Liver (tissue), 9 donors: ENCODE results near the gene NAGLU. TPM values are rescaled to one million over a fixed set of nuclear protein-coding genes. Genes with fewer than 3 reads are reported as not detected.

Source experiments
- DNase-seq: peaks from one replicate; pipeline ENCODE4 v3.0.0-alpha.2; 2017; ENCODE audit warnings: low spot score
- H3K27ac ChIP-seq, 2 donors: one replicate each; pipeline ENCODE4 v1.7.0; 2013; ENCODE audit warnings: inconsistent platforms in 2 of 2, low read length in 2 of 2, control low read depth in 1 of 2, low read depth in 1 of 2, mild to moderate bottlenecking in 1 of 2
- H3K27me3 ChIP-seq, 4 donors: one replicate each; pipeline versions ENCODE4 v1.6.1 to v1.7.0; 2013; ENCODE audit warnings: low read length in 3 of 4, inconsistent platforms in 1 of 4, mild to moderate bottlenecking in 1 of 4, moderate library complexity in 1 of 4; ENCODE audit not compliant: control insufficient read depth in 4 of 4, insufficient read depth in 4 of 4
- H3K36me3 ChIP-seq, 4 donors: one replicate each; pipeline versions ENCODE4 v1.6.1 to v1.7.0; 2013; ENCODE audit warnings: low read length in 3 of 4, mild to moderate bottlenecking in 3 of 4, low read depth in 1 of 4, moderate library complexity in 1 of 4; ENCODE audit not compliant: control insufficient read depth in 4 of 4, insufficient read depth in 3 of 4
- H3K4me1 ChIP-seq, 4 donors: one replicate each; pipeline versions ENCODE4 v1.6.1 to v1.7.0; 2013; ENCODE audit warnings: low read length in 3 of 4, mild to moderate bottlenecking in 3 of 4, moderate library complexity in 1 of 4; ENCODE audit not compliant: control insufficient read depth in 4 of 4, insufficient read depth in 4 of 4
- H3K4me3 ChIP-seq, 3 donors: one replicate each; pipeline versions ENCODE4 v1.6.1 to v1.7.0; 2013; ENCODE audit warnings: low read length in 3 of 3, control low read depth in 1 of 3, low read depth in 1 of 3, mild to moderate bottlenecking in 1 of 3
- H3K9ac ChIP-seq, 2 donors: one replicate each; pipeline ENCODE4 v1.7.0; 2013; ENCODE audit warnings: low read length in 2 of 2, mild to moderate bottlenecking in 2 of 2, moderate library complexity in 2 of 2, control low read depth in 1 of 2, low read depth in 1 of 2
- H3K9me3 ChIP-seq, 4 donors: one replicate each; pipeline versions ENCODE4 v1.6.1 to v1.7.0; 2013; ENCODE audit warnings: low read length in 3 of 4; ENCODE audit not compliant: control insufficient read depth in 4 of 4
- CTCF ChIP-seq: fragments of 150-350 bp; IDR thresholded peaks from 2 replicates; pipeline ENCODE4 v1.5.1; 2017; ENCODE audit warnings: improper control_type of control experiment, low read depth, low read length; ENCODE audit not compliant: missing input control
- EGR1 ChIP-seq, 2 donors: IDR thresholded peaks; 2 replicates each; pipeline ENCODE4 v1.6.1; 2016 to 2018; ENCODE audit warnings: antibody characterized with exemption in 2 of 2, low read depth in 2 of 2
- FOXA1 ChIP-seq: IDR thresholded peaks from 2 replicates; pipeline ENCODE4 v1.6.1; 2016; ENCODE audit warnings: antibody characterized with exemption
- FOXA2 ChIP-seq: IDR thresholded peaks from 2 replicates; pipeline ENCODE4 v1.6.1; 2016; ENCODE audit warnings: antibody characterized with exemption
- HNF4G ChIP-seq: IDR thresholded peaks from 2 replicates; pipeline ENCODE4 v1.6.1; 2016; ENCODE audit warnings: antibody characterized with exemption
- MAX ChIP-seq: IDR thresholded peaks from 2 replicates; pipeline ENCODE4 v1.6.1; 2016; ENCODE audit warnings: antibody characterized with exemption
- NR2F2 ChIP-seq: IDR thresholded peaks from 2 replicates; pipeline ENCODE4 v1.6.1; 2016; ENCODE audit warnings: antibody characterized with exemption
- RAD21 ChIP-seq, 2 donors: IDR thresholded peaks; 2 replicates each; pipeline ENCODE4 v1.6.1; 2016; ENCODE audit warnings: antibody characterized with exemption in 2 of 2, mild to moderate bottlenecking in 2 of 2
- REST ChIP-seq: IDR thresholded peaks from 2 replicates; pipeline ENCODE4 v1.6.1; 2016; ENCODE audit warnings: antibody characterized with exemption, mild to moderate bottlenecking
- RXRA ChIP-seq, 2 donors: IDR thresholded peaks; 2 replicates each; pipeline ENCODE4 v1.6.1; 2017 to 2018; ENCODE audit warnings: antibody characterized with exemption in 2 of 2, mild to moderate bottlenecking in 1 of 2
- SP1 ChIP-seq: IDR thresholded peaks from 2 replicates; pipeline ENCODE4 v1.6.1; 2018; ENCODE audit warnings: antibody characterized with exemption, mild to moderate bottlenecking
- TAF1 ChIP-seq: conservative IDR thresholded peaks from 2 replicates; pipeline ENCODE4 v1.6.1; 2016; ENCODE audit warnings: antibody characterized with exemption, mild to moderate bottlenecking
- YY1 ChIP-seq: IDR thresholded peaks from 2 replicates; pipeline ENCODE4 v1.6.1; 2016; ENCODE audit warnings: antibody characterized with exemption, mild to moderate bottlenecking
- WGBS: extraction: QIAGEN DNeasy Blood & Tissue Kit; methylation state at CpG from one replicate; pipeline ENCODE4 v1.1.7; 2013; 5-methylcytosine and 5-hydroxymethylcytosine counted together
- polyA plus RNA-seq, 2 donors: library from polyadenylated mRNA; stranded (reverse) in 1 of 2; unstranded in 1 of 2; fragments of 200-250 nt in 1 of 2; fragments of >200 nt in 1 of 2; fragmentation: Nextera tagmentation in 1 of 2; extraction: Ambion mirVana in 1 of 2; gene quantifications; one replicate each; pipeline versions ENCODE4 v1.2.1 to v1.2.3, GENCODE V29; 2013 to 2015
- total RNA-seq, 2 donors: library from RNA; depleted of rRNA; stranded (reverse); fragments of >200 nt; gene quantifications; one replicate each; pipeline ENCODE4 v1.2.3, GENCODE V29; 2014
- TF ChIP-seq, protein P1 (sequence below): IDR thresholded peaks from 2 replicates; pipeline ENCODE4 v1.6.1; 2016; ENCODE audit warnings: antibody characterized with exemption
- TF ChIP-seq, protein P2 (sequence below): IDR thresholded peaks from 2 replicates; pipeline ENCODE4 v1.6.1; 2016; ENCODE audit warnings: antibody characterized with exemption
- donor health status: healthy.
- donor health status: healthy.
- donor health status: healthy.
- donor health status: healthy.
- donor health status: healthy.

The NAGLU gene
- total and polyA plus RNA-seq, 4 donors, result 15.5 to 41.2 (median 28.9) TPM

GRCh38 chr17:42543190-42544079 lies 7.4 kb downstream of the NAGLU start:
- no peak overlapping the region for H3K9ac ChIP-seq
- WGBS, result 94% methylated on average over 39 of the region's 39 CpGs
- H3K4me1 ChIP-seq, result peaks cover 7 to 29% (median 24%) of the 10 kb centered on the region in 4 donors
- no peak overlapping the region for H3K4me3 ChIP-seq
- H3K36me3 ChIP-seq, result peaks cover 6 to 20% (median 12%) of the 10 kb centered on the region in 4 donors
- no peak for TF ChIP-seq RXRA (IDR thresholded peaks at IDR 0.05)
- no peak for TF ChIP-seq HNF4G
- TF ChIP-seq SP1, result no peak
- no peak for TF ChIP-seq RAD21 (IDR thresholded peaks at IDR 0.05)
- no peak for TF ChIP-seq TAF1
- no peak for TF ChIP-seq CTCF
- TF ChIP-seq EGR1 (IDR thresholded peaks at IDR 0.05; ENCODE audit: low read depth in 2 of 2), result no peak
- TF ChIP-seq FOXA1, result no peak
- no peak for TF ChIP-seq YY1
- TF ChIP-seq, protein P1, sequence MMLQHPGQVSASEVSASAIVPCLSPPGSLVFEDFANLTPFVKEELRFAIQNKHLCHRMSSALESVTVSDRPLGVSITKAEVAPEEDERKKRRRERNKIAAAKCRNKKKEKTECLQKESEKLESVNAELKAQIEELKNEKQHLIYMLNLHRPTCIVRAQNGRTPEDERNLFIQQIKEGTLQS, result no peak
- no peak for TF ChIP-seq MAX
- TF ChIP-seq NR2F2, result no peak
- TF ChIP-seq, protein P2, sequence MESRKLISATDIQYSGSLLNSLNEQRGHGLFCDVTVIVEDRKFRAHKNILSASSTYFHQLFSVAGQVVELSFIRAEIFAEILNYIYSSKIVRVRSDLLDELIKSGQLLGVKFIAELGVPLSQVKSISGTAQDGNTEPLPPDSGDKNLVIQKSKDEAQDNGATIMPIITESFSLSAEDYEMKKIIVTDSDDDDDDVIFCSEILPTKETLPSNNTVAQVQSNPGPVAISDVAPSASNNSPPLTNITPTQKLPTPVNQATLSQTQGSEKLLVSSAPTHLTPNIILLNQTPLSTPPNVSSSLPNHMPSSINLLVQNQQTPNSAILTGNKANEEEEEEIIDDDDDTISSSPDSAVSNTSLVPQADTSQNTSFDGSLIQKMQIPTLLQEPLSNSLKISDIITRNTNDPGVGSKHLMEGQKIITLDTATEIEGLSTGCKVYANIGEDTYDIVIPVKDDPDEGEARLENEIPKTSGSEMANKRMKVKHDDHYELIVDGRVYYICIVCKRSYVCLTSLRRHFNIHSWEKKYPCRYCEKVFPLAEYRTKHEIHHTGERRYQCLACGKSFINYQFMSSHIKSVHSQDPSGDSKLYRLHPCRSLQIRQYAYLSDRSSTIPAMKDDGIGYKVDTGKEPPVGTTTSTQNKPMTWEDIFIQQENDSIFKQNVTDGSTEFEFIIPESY, result no peak
- no peaks in the 10 kb centered on the region for H3K27me3 ChIP-seq
- H3K9me3 ChIP-seq, result no peaks in the 10 kb centered on the region
- no peak for DNase-seq
- peak overlapping the region; percentile 80 to 85 for H3K27ac ChIP-seq

GRCh38 chr17:42544874-42545283 lies 8.8 kb downstream of the NAGLU start:
- Histone ChIP-seq H3K4me1 (peaks cover 7 to 36% (median 27%) of the 10 kb centered on the region in 4 donors), H3K36me3 (peaks cover 0 to 13% (median 8%) of the 10 kb centered on the region in 4 donors), H3K27me3 (no peaks in the 10 kb centered on the region), H3K4me3 (no peak overlapping the region), H3K9me3 (no peaks in the 10 kb centered on the region), H3K27ac (peak overlapping the region; percentile 80 to 85), H3K9ac (no peak overlapping the region)
- WGBS, result 39% methylated on average over 8 of the region's 8 CpGs
- DNase-seq, result no peak
- peak; percentile 51 for TF ChIP-seq FOXA2
- peak; percentile 26 to 37 for TF ChIP-seq RAD21 (IDR thresholded peaks at IDR 0.05)
- peak; percentile 84 for TF ChIP-seq YY1
- no peak for TF ChIP-seq HNF4G
- peak; percentile 65 for TF ChIP-seq TAF1
- TF ChIP-seq, protein P1, result no peak
- TF ChIP-seq SP1, result peak; percentile 93
- peak; percentile 54 for TF ChIP-seq REST
- TF ChIP-seq CTCF, result no peak
- no peak for TF ChIP-seq EGR1 (IDR thresholded peaks at IDR 0.05; ENCODE audit: low read depth in 2 of 2)
- peak; percentile 70 for TF ChIP-seq MAX
- peak; percentile 90 to 95 for TF ChIP-seq RXRA (IDR thresholded peaks at IDR 0.05)
- TF ChIP-seq FOXA1, result peak; percentile 20
- TF ChIP-seq, protein P2, result peak; percentile 60
